ENCODE results near the gene KLK14.

The KLK14 gene

DNA sequence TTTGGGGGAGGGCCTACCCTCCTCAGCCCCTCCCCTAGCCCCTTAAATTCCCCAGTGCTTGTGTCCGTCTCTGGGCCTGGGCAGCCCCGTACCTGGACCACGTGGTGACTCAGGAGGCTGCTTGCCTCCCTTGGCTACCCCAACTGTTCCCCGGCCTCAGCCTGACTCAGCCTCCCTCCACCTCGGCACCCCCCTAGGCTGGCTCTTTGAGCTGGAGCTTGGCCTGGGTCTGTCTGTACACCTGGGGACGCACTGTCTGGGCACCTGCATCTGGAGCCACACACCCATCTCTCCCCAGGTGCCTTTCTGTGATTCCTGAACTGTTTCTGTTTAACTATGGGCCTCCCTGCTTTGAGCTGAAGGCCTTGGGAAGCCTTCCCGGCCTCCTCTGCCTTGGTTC is 1.8 kb upstream of the KLK14 start:
- no peak for DNase-seq

DNA sequence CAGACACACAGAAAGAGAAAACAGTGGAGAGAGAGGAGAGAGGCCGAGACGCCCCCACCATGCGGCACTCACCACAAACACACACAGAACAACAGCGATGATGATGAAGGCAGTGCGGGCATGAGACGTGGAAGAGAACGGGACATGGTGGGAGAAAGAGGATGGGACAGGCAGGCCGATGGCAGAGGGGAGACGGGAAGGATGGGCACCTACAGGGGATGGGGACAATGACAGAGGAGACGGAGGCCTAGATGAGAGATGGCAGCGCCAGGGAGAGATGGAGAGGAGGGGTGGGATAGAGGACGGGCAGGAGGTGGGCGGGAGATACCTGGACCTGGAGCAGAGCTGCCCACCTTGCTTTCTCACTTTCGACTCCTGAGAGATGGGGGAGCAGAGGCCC is 1.1 kb upstream of the KLK14 start:
- no peak for DNase-seq

DNA sequence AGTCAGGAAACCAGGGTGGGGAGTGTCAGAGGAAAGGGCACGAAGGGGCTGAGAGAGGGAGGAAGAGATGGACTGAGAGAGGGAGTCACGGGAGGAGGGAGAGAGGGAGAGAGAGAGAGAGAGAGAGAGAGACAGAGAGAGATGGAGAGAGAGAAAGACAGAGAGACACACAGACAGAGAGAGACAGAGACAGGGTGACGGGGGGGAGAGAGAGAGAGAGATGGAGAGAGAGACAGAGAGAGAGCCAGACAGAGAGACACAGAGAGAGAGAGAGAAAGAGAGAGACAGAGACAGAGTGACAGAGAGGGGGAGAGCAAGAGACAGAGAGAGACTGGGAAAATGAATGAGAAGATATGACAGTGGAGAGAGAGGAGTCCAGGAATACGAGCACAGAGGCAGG is 494 bp upstream of the KLK14 start:
- DNase-seq, result no peak

DNA sequence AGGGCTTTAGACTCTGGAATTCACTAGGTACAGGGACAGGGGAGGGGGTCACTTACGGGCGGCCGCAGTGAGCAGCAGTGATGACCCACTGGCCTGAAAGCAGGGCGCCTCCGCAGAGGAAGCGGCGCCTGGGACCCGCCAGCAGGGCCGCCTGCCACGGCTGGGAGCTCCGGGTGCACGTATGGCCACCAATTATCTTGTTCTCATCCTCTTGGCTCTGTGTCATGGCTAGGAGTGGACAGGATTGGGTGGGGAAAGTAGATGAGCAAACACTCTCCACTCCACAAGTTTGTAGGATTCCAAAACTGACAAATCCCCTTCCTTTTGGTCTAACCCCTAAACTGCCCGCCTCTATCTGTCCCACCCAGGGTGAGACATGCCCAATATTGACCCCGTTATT is 1.2 kb downstream of the KLK14 start:
- DNase-seq, result no peak

DNA sequence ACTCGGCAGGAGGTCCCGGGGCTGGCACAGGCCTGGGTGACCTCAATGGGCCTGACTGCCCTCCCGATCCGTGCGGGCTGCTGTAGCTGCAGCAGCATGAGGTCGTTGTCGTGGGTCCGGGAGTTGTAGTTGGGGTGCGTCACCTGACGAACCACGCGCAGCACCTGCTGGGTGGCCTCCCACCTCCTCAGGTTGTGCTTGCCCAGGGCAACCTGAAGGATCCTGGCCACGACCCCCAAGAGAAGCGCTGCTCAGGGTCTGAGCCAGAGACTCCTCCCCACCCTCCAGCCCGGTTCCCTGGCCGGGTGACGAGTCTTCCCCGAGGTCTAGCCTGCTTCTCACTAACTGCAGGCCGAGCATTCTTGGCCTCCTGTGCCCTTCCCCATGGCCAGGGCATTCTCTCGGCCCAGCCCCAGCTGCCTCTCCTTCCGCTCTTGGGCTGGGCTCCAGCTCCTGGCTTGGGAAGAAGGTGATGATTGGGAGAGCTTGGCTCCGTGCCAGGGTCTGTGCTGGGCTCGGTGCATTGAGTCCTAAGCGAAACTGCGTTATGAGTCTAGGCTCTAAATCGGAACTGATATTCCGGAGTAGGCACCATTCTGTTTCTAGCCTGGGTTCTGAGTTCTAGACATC is 3.1 kb downstream of the KLK14 start:
- no peak for DNase-seq

DNA sequence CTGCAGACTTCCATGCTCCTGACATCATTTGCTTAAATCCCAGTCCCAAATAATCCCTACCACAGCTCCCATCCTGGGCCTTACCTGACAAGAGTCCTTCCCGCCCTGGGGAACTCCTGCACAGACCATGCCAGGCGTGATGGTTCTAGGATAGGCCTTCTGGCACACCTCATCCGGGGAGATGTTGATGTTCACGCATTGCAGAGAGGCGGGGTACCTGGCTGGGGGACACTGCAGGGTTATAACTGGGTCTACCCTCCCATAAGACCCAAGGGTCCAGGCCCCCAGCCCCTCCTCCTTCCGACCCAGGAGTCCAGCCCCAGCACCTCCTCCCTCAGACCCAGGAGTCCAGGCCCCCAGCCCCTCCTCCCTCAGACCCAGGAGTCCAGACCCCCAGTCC is 4.0 kb downstream of the KLK14 start:
- DNase-seq, result no peak

DNA sequence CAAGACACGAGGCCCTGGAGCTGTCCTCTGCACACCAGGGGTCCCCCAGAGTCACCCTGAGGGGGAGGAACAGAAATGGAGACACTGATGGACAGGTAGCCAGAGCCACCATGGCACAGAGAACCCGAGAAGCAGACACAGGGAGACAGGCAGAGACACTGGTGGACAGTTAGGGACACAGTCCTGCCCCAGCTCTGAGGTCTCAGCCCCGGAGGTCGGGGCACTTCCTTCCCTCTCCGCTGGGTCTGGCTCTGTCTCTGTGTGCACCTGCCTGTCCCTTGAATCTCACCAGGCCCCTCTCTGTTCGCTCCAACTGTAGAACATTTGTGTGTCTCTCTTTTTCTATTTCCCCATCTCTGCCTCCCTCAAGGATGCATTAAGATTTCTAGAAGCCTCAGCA is 4.6 kb downstream of the KLK14 start:
- no peak for DNase-seq

DNA sequence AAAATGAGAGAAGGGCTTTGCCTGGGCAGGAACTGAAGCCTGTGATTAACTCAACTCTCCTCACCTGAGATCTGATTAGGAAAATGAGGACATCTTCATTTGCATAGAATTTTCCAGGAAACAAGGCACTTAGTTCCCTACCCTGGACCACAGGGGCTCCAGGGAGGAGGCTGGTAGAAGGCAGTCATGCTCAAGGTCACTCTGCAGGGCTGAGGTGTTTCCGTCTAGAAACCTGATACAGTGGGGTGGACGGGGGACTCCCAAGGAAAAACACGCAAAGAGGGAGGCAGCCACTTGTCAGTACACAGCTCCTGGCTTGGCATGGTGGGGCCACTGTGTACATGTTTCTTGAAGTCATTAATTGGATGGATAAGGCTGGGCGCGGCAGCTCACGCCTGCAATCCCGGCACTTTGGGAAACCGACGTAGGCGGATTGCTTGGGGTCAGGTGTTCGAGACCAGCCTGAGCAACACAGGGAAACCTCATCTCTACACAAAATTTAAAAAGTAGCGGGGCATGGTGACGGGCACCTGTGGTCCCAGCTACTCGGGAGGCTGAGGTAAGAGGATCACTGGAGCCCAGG is 6.0 kb downstream of the KLK14 start:
- no peak for DNase-seq

DNA sequence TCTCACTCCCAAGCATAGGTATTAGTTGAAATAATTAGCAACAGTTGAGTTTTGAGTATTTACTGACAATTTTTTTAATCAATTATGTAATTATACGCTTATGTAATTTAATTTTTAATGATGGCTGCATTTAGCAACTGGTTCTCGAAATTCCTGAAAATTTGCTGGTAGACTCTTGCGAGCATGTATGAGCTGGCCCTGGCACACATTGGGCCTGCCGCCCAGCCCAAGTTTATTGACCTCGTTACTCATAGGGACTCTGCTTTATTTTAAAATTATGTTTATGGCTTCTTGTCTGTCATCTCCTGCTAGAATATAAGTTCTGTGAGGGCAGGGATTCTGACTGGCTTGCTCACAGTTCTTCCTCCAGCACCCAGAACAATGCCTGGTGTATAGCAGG is 6.7 kb downstream of the KLK14 start:
- DNase-seq, result no peak

DNA sequence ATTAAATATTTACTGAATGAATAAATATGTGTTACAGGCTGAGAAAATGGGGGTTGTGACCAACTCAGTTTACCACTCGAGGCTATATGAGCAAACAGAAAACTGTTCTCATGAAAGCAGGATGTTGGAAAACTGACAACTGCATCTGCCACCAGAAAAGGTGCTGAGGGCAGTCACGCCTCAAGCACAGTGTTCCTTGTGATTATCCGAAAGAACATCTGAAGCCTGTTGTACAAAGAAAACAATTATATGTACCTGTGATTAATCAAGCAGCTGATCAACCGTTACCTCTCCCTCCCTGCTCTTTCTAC is 11.6 kb downstream of the KLK14 start:
- DNase-seq, result no peak

DNA sequence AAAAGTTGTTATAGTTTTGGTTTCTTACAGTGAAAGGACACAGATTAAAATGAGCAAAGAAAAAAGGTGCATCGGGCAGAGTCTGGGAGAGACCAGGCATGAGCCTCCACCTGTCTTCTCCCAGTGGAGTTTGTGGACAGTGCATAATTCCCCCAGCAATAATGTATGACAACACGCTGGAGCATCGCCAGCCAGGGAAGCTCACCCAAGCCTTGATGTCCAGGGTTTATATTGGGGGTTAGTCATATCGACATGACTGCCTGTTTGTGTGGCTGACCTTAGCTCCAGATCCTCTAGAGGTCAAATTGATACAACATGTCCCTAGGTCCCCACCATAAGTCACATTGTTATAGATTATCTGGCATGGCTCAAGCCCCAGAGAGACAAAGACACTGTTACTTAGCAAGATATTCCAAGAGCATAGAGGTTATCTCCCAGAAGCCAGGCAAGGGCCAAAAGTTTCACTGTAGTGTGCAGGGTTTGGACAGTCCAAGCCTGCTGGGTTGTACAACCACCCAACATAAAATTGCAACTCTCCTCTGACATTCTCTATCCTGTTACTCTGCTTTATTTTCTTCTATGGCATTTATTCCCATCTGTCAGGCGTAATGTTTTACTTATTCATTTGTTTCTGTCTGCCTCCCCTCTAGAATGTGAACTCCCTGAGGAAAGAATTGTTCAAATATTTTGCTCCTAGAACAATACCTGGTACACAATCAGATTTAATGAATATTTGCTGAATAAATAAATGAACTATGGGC is 12.2 kb downstream of the KLK14 start:
- DNase-seq, result no peak

DNA sequence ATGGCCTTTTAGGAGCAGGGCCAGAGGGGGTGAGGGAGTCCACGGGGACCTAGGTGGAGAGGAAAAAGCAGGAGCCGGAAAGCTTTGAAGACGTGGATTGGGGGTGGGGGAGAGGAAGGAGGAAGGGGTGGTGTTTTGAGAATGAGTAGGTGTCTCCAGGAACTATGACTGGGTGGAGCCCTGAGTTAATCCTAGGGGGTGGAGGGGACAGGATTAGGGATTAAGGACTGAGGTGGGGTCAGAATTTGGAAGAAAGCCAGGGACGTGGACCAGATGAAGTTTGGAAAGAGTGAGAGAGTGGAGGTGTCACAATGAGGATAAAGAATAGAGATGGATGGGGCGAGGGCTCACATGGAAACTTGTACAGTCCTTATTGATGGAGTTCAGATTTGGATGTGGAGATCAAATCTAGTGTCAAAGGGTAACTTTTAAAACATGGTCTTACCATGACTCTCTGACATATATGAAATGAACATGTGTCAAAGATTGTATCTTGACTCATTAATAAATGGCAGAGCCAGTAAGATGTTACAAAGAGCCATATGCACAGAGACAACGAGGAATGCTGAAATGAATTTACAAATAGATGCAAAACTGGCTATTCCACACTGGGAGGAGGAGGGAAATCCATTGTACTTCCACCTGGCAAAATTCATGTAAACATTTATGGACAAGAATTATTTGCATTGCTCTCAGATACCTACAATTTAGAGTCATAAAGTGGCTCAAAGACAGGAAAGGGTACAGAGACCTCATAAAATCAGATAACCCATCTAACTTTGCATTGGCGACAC is 16.1 kb downstream of the KLK14 start:
- no peak for DNase-seq

DNA sequence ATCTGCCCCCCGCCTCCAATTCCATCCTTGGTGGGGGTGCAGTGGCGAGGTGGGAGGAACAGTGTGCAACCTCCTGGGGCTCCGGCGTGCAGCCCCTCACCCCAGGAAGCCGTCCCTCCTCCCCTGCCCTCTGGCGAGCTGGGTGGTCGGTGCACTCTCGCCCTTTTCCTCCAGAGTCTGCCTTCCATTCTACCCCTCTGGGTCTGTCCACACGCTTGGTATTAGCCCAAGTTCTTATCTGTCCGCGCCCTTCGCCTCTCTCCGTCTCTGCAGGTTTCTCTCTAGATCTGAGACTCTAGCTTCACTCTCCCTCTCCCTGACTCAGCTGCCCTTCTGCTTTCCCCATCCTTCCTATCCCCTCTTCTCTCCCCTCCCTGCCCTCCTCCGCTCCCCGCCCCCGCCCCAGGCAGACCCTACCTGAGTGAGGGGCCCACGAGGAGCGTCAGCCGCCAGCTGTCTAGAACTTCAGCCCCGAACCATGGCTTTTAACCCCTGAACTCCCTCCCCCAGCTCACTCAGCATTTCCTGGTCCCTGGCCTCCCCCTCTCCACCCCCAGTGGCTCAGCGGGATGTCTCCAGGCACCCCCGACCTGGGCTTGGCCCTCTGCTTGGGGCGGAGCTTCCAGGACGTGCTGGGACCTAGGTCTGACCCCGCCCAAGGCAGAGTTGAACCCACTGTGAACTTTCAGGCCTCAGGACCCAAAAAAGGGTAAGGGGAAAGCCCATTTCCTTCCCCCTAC is 17.3 kb downstream of the KLK14 start:
- DNase-seq, result no peak

DNA sequence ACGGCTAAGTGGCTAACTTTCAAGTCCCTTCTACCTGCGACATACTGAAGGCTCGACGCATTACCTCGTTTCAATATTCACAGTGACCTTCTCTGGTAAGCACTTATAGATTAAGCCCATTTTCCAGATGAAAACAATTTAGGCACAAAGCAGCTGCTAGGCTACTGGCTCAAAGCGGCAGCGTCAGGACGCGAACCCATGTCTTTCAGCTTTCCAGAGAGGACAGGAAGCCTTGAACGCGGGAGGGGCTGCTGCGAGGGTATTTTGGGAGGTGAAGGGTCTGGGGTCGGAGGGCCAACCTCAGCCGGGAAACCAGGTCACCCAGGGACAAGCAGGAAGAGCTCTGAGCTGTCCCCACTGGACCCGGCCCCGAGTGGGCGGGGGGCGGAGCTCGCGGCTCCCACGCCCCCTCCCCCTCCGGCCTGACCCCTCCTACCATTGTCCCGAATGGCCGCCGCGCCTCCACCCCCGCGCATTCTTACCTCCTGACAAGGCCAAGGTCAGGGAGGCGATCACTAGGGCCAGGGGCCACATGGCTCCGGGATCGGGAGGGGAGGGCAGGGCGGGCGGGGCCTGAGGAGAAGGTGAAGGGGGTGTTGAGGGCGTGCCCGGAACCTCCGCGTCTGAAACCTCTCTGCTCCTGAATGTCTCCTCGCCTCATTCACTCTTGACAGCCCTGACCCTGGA is 18.0 kb downstream of the KLK14 start, which contains the start of gene KLK13:
TSS of gene KLK13 (minus strand) at position 559 of the 687 bp plus-strand sequence. CDS start at position 534, 25 bp downstream.
- no peak for DNase-seq

DNA sequence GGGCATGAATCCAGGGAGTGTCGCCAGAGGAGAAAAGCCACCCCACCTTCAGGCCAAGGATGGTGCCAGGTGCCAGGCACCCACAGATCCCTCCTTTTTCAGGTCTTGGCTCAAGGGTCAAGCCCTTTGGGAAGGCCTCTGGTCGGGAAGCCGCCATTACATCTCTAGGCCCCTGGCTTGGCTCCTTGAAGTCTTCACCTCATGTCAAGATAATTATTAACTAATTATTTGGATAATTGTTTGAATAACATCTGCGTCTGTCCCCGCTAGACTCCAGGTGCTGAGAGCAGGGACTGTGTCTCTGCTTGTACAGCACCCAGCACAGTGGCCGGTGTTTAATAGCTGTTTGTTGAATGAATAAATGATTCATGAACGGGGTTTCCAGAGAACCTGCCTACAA is 19.0 kb downstream of the KLK14 start:
- no peak for DNase-seq

DNA sequence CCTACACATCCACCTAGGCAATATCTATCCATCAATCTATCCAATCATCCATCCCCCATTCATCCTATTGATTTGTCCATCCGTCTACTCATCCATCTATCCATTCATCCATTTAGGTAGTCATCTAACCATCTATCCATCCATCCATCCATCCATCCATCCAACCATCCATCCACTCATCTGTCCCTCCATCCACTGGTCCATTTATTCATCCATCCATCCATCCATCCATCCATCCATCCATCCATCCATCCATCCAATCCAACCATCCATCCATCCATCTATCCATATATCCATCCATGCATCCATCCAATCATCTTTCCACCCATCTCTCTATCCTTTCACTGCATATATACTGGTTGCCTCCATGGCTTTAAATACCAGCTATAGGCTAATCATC is 21.7 kb downstream of the KLK14 start:
- DNase-seq, result no peak

DNA sequence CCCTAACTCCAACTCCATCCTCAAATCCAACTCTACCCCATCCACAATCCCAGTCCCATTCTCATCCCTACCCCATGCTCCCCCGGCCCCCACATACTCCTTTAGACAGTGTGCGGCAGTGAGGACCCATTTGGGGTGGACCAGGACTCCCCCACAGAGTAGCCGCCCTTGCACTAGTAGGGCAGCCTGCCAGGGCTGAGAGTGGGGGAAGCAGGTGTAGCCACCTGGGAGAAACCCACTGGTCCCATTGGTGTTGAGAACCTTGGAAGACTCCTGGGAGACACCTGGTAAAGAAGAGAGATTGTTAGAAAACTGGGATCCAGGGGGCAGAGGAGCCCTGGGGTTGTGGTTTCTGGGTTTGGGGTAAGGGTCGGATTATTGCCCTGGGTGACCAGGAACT is 22.4 kb downstream of the KLK14 start:
- no peak for DNase-seq

DNA sequence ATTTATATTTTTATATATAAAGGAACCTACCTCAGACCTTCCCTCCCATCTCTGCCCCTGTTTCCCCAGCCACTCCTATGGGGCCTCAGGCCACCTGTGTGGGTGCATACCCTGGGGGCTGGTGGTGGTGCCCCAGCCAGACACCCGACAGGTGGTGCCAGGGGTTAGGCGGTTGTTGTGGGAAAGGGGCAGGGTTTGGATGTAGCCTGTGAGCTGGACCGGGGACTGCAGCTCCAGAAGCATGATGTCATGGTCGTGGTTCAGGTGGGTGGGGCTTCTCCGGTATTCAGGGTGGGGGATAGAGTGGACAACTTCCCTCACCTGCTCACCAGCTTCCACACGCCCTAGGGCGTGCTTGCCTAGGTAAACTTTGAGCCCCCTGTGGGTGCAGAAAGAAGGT is 23.0 kb downstream of the KLK14 start:
- no peak for DNase-seq

DNA sequence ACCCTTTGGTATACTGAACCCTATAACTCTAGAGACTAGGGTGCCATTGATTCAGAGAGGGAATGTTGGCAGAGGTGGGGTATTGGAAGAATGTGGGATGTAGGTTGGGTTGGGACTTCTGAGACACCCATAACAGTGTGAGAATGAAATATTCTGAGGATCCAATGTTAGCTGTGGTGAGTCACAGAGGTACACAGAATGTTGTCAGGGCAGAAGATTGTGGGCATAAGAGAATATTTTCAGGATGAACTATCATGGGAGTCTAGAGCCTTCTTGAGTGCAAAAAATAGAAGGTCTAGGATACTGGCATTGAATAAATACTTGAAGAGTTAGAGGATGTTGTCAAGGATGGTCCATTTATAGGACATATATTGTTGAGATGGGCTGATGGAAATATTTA is 26.8 kb downstream of the KLK14 start:
- DNase-seq, result no peak

DNA sequence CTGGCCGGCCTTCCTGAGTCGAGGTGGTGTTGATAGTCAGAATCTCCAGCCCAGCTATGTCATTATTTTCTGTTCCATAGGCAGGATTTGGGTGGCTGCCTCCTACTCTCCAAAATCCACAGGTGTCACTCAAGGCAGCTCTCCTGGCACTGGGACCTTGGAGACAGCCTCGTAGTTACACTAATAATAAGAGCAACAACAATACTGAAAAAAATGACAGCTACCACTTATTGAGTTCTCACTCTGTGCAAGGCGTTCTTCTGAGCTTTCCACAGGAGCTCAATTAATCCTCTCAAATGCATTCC is 35.7 kb downstream of the KLK14 start:
- no peak for DNase-seq

DNA sequence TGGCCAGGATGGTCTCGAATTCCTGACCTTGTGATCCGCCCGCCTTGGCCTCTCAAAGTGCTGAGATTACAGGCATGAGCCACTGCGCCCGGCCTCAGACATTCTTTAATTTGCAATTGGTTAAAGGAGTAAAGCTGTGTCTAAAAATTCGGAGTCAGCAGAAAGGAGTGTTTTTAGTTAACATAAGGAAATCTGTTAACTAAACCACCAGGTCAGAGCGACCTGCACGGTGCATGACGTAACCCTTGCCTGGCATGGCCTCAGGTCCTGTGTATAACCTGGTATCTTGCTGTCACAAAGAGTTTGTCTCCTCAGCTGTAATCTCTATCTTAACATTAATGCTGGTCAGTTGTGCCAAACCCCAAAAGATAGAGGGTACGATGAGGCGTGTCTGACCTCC is 38.4 kb downstream of the KLK14 start:
- no peak for DNase-seq

DNA sequence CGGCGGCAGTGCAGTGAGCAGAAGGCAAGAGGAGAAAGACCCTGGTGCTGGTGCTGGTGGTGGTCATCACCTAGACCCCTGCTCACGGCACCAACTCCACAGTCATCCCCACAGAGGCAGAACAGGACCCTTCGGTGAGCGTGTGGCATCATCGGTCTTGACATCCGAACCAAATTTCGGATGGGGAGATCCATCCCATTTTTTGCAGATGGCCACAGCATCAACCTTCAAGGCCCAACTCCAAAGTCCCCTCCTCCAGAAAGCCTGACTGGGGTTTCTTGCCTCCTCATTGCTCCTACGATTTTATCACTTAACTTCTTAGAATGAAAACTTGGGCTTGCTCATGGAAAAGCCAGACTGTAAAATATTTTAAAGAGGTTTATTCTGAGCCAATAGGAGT is 39.2 kb downstream of the KLK14 start:
- no peak for DNase-seq

DNA sequence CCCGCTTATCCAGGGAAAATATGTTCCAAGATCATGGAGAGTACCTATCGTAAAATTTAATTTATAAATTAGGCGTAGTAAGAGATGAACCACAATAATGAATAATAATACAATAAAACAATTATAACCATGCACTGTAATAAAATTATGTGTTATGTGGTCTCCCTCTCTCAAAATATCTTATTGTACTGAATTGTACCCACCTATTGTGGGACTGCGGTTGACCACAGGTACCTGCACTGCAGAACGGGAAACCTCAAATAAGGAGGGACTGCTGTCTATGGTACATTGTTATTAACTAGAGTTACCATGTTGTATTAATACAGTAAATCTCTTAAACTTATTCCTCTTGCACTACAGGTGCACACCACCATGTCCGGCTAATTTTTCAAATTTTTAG is 42.5 kb downstream of the KLK14 start:
- no peak for DNase-seq

Measured in CD4-positive, alpha-beta T cell treated with Interleukin-17A for 1 hour (primary cell).